WTC11 (cell line): Measurements from ENCODE around the gene TIMMDC1. TPM values are rescaled to one million over a fixed set of nuclear protein-coding genes. Genes with fewer than 3 reads are reported as not detected.

Source experiments
- ATAC-seq: fragments of 200-7000 bp; cut with Tn5 transposase; 2 replicates; pipeline ENCODE4 v1.10.0; 2021; ENCODE audit warnings: mild to moderate bottlenecking, moderate library complexity
- CTCF ChIA-PET: fragments of 300-600 bp; sonication (Branson Sonifier 250); formaldehyde crosslinking; loops from one replicate; lab custom pipeline; 2021; ENCODE audit warnings: antibody characterized with exemption; lab: Charles Lee
- POLR2A ChIA-PET: fragments of 350-600 bp; sonication (Branson Sonifier 250); formaldehyde crosslinking; loops from one replicate; lab custom pipeline; 2021; ENCODE audit warnings: antibody characterized with exemption; lab: Charles Lee
- DNase-seq: peaks from one replicate; pipeline ENCODE4 v3.0.0; 2021; ENCODE audit warnings: low spot score
- H3K27ac Mint-ChIP-seq: 2 replicates; pipeline ENCODE4 v1.8.0; 2021; ENCODE audit warnings: mixed read lengths
- H3K27me3 Mint-ChIP-seq: 2 replicates; pipeline ENCODE4 v1.8.0; 2021; ENCODE audit warnings: low read depth, mild to moderate bottlenecking, moderate library complexity, mixed read lengths
- H3K36me3 Mint-ChIP-seq: 2 replicates; pipeline ENCODE4 v1.8.0; 2021; ENCODE audit warnings: mixed read lengths
- H3K4me1 Mint-ChIP-seq: 2 replicates; pipeline ENCODE4 v1.8.0; 2022; ENCODE audit warnings: mixed read lengths
- H3K4me3 Mint-ChIP-seq: 2 replicates; pipeline ENCODE4 v1.8.0; 2021; ENCODE audit warnings: mild to moderate bottlenecking, moderate library complexity, mixed read lengths
- H3K9me3 Mint-ChIP-seq: 2 replicates; pipeline ENCODE4 v1.8.0; 2021; ENCODE audit warnings: mixed read lengths
- ELF4 ChIP-seq: sonication (generic); formaldehyde crosslinking; IDR thresholded peaks from 2 replicates; pipeline ENCODE4 v1.8.1; 2022; ENCODE audit warnings: low read depth, mild to moderate bottlenecking, moderate library complexity, missing genetic modification reagents
- ETV6 ChIP-seq: sonication (generic); formaldehyde crosslinking; IDR thresholded peaks from 2 replicates; pipeline ENCODE4 v1.8.1; 2022; ENCODE audit warnings: mild to moderate bottlenecking, missing genetic modification reagents
- FOXP1 ChIP-seq: sonication (generic); formaldehyde crosslinking; IDR thresholded peaks from 2 replicates; pipeline ENCODE4 v1.8.0; 2022; ENCODE audit warnings: missing genetic modification reagents, mild to moderate bottlenecking, moderate library complexity, borderline replicate concordance
- JAZF1 ChIP-seq: fragments of 250-450 bp; sonication (Bioruptor Pico); IDR thresholded peaks from 2 replicates; pipeline ENCODE4 v1.9.0; 2021; ENCODE audit warnings: moderate library complexity, mild to moderate bottlenecking, inconsistent platforms
- MYBL2 ChIP-seq: sonication (generic); formaldehyde crosslinking; IDR thresholded peaks from 2 replicates; pipeline ENCODE4 v1.8.1; 2023; ENCODE audit warnings: mild to moderate bottlenecking, moderate library complexity, missing genetic modification reagents
- NR2C2 ChIP-seq: sonication (generic); formaldehyde crosslinking; IDR thresholded peaks from 2 replicates; pipeline ENCODE4 v1.8.0; 2022; ENCODE audit warnings: mild to moderate bottlenecking, missing genetic modification reagents
- NR3C1 ChIP-seq: sonication (generic); formaldehyde crosslinking; conservative IDR thresholded peaks from 2 replicates; pipeline ENCODE4 v1.8.1; 2023; ENCODE audit warnings: low read depth, mild to moderate bottlenecking, missing genetic modification reagents
- SMAD4 ChIP-seq: sonication (generic); formaldehyde crosslinking; IDR thresholded peaks from 2 replicates; pipeline ENCODE4 v1.8.0; 2022; ENCODE audit warnings: mild to moderate bottlenecking, missing genetic modification reagents
- ZNF263 ChIP-seq: sonication (generic); formaldehyde crosslinking; IDR thresholded peaks from 2 replicates; pipeline ENCODE4 v1.8.1; 2022; ENCODE audit warnings: low read depth, mild to moderate bottlenecking, moderate library complexity, missing genetic modification reagents
- total RNA-seq: library from RNA; stranded (reverse); gene quantifications from 3 replicates; pipeline ENCODE4 v1.2.3, GENCODE V29; 2021
- TF ChIP-seq, protein P1 (sequence below): sonication (generic); formaldehyde crosslinking; IDR thresholded peaks from 2 replicates; pipeline ENCODE4 v1.8.1; 2023; ENCODE audit warnings: mild to moderate bottlenecking, missing genetic modification reagents
- TF ChIP-seq, protein P2 (sequence below): sonication (generic); formaldehyde crosslinking; IDR thresholded peaks from 2 replicates; pipeline ENCODE4 v1.8.1; 2022; ENCODE audit warnings: low read depth, mild to moderate bottlenecking, moderate library complexity, missing genetic modification reagents, borderline replicate concordance
- TF ChIP-seq, protein P3 (sequence below): sonication (generic); formaldehyde crosslinking; IDR thresholded peaks from 2 replicates; pipeline ENCODE4 v1.8.1; 2023; ENCODE audit warnings: mild to moderate bottlenecking, missing genetic modification reagents, moderate library complexity
- TF ChIP-seq, protein P4 (sequence below): sonication (generic); formaldehyde crosslinking; IDR thresholded peaks from 2 replicates; pipeline ENCODE4 v1.8.1; 2023; ENCODE audit warnings: mild to moderate bottlenecking, missing genetic modification reagents, borderline replicate concordance
- TF ChIP-seq, protein P5 (sequence below): sonication (generic); formaldehyde crosslinking; IDR thresholded peaks from 2 replicates; pipeline ENCODE4 v1.8.0; 2022; ENCODE audit warnings: mild to moderate bottlenecking, missing genetic modification reagents
- TF ChIP-seq, protein P6 (sequence below): sonication (generic); formaldehyde crosslinking; IDR thresholded peaks from 2 replicates; pipeline ENCODE4 v1.8.1; 2023; ENCODE audit warnings: mild to moderate bottlenecking, moderate library complexity, missing genetic modification reagents
- TF ChIP-seq, protein P7 (sequence below): fragments of 200-600 bp; IDR thresholded peaks from 2 replicates; pipeline ENCODE4 v1.8.0; 2022; ENCODE audit warnings: antibody characterized with exemption
- TF ChIP-seq, protein P8 (sequence below): sonication (generic); formaldehyde crosslinking; conservative IDR thresholded peaks from 2 replicates; pipeline ENCODE4 v1.8.1; 2022; ENCODE audit warnings: mild to moderate bottlenecking, missing genetic modification reagents

The TIMMDC1 gene
- total RNA-seq, 1 experiment from 2014 or later, result 114 TPM

DNA sequence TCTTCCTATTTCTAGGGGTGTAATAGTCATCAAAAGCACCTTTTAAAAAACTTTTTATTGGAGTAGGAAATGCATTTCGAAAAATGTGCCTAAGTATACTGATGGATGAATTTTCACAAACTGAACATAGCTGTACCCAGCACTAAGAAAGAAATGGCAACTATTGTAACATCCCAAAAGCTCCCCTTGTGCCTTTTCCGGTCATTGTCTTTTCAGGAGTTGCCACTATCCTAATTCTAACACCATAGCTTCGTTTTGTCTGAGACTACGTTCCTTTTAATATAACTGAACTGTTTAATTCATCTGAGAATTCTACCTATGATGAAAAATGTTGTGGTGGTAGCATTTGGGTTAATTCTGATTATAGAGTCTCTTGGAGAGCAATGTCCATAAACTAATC is 1.9 kb downstream of the TIMMDC1 start:
- Mint-ChIP-seq H3K4me1 (peaks cover 11% of the 10 kb centered on the region), H3K4me3 (peak overlapping the region; percentile 99), H3K27me3 (no peaks in the 10 kb centered on the region), H3K27ac (peak overlapping the region; percentile 78; the same call in 1 of the 2 replicates), H3K36me3 (peaks cover 17% of the 10 kb centered on the region), H3K9me3 (no peaks in the 10 kb centered on the region)
- DNase-seq, result no peak
- ChIA-PET CTCF (no interaction called here), POLR2A (no interaction called here)
- ATAC-seq, result no peak
- TF ChIP-seq, protein P1, sequence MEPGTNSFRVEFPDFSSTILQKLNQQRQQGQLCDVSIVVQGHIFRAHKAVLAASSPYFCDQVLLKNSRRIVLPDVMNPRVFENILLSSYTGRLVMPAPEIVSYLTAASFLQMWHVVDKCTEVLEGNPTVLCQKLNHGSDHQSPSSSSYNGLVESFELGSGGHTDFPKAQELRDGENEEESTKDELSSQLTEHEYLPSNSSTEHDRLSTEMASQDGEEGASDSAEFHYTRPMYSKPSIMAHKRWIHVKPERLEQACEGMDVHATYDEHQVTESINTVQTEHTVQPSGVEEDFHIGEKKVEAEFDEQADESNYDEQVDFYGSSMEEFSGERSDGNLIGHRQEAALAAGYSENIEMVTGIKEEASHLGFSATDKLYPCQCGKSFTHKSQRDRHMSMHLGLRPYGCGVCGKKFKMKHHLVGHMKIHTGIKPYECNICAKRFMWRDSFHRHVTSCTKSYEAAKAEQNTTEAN (CRISPR knock-in tag), result no peak
- TF ChIP-seq, protein P2, sequence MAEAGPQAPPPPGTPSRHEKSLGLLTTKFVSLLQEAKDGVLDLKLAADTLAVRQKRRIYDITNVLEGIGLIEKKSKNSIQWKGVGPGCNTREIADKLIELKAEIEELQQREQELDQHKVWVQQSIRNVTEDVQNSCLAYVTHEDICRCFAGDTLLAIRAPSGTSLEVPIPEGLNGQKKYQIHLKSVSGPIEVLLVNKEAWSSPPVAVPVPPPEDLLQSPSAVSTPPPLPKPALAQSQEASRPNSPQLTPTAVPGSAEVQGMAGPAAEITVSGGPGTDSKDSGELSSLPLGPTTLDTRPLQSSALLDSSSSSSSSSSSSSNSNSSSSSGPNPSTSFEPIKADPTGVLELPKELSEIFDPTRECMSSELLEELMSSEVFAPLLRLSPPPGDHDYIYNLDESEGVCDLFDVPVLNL (CRISPR knock-in tag), result no peak
- TF ChIP-seq ZNF263 (no peak), NR3C1 (CRISPR knock-in tag) (no peak), MYBL2 (CRISPR knock-in tag) (no peak), FOXP1 (no peak), NR2C2 (no peak)

DNA sequence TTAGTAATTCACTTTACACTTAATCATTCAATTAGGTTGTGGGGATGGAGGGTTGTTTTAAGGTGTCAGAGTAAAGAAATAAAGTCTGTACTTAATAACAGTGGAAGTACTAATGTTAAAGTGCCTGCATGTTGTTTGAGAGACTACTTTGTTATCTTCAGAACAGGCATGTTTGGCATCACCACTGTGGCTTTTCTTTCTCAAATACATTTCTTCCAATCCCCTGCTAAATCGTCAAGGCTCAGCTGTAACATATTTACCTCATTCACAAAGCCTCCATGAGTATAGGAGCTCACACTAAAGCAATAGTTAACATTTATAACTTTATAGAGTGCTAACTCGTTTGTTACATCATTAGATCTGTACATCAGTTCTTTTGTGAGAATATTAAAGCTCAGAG is 2.6 kb downstream of the TIMMDC1 start:
- H3K27ac Mint-ChIP-seq, result no peak overlapping the region; the same call in 1 of the 2 replicates
- peak overlapping the region; percentile 99; the same call in 1 of the 2 replicates for H3K4me3 Mint-ChIP-seq
- H3K4me1 Mint-ChIP-seq, result peaks cover 11% of the 10 kb centered on the region
- H3K36me3 Mint-ChIP-seq, result peaks cover 22% of the 10 kb centered on the region
- H3K27me3 Mint-ChIP-seq, result no peaks in the 10 kb centered on the region
- DNase-seq (no peak), ATAC-seq (no peak)
- POLR2A ChIA-PET, result no interaction called here
- TF ChIP-seq, protein P3, sequence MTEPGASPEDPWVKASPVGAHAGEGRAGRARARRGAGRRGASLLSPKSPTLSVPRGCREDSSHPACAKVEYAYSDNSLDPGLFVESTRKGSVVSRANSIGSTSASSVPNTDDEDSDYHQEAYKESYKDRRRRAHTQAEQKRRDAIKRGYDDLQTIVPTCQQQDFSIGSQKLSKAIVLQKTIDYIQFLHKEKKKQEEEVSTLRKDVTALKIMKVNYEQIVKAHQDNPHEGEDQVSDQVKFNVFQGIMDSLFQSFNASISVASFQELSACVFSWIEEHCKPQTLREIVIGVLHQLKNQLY, result no peak
- no peak for TF ChIP-seq JAZF1 (CRISPR knock-in tag)
- TF ChIP-seq, protein P4, sequence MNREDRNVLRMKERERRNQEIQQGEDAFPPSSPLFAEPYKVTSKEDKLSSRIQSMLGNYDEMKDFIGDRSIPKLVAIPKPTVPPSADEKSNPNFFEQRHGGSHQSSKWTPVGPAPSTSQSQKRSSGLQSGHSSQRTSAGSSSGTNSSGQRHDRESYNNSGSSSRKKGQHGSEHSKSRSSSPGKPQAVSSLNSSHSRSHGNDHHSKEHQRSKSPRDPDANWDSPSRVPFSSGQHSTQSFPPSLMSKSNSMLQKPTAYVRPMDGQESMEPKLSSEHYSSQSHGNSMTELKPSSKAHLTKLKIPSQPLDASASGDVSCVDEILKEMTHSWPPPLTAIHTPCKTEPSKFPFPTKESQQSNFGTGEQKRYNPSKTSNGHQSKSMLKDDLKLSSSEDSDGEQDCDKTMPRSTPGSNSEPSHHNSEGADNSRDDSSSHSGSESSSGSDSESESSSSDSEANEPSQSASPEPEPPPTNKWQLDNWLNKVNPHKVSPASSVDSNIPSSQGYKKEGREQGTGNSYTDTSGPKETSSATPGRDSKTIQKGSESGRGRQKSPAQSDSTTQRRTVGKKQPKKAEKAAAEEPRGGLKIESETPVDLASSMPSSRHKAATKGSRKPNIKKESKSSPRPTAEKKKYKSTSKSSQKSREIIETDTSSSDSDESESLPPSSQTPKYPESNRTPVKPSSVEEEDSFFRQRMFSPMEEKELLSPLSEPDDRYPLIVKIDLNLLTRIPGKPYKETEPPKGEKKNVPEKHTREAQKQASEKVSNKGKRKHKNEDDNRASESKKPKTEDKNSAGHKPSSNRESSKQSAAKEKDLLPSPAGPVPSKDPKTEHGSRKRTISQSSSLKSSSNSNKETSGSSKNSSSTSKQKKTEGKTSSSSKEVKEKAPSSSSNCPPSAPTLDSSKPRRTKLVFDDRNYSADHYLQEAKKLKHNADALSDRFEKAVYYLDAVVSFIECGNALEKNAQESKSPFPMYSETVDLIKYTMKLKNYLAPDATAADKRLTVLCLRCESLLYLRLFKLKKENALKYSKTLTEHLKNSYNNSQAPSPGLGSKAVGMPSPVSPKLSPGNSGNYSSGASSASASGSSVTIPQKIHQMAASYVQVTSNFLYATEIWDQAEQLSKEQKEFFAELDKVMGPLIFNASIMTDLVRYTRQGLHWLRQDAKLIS (CRISPR knock-in tag), result no peak
- TF ChIP-seq, protein P5, sequence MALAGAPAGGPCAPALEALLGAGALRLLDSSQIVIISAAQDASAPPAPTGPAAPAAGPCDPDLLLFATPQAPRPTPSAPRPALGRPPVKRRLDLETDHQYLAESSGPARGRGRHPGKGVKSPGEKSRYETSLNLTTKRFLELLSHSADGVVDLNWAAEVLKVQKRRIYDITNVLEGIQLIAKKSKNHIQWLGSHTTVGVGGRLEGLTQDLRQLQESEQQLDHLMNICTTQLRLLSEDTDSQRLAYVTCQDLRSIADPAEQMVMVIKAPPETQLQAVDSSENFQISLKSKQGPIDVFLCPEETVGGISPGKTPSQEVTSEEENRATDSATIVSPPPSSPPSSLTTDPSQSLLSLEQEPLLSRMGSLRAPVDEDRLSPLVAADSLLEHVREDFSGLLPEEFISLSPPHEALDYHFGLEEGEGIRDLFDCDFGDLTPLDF (CRISPR knock-in tag), result no peak
- no peak for TF ChIP-seq SMAD4
- TF ChIP-seq, protein P6, sequence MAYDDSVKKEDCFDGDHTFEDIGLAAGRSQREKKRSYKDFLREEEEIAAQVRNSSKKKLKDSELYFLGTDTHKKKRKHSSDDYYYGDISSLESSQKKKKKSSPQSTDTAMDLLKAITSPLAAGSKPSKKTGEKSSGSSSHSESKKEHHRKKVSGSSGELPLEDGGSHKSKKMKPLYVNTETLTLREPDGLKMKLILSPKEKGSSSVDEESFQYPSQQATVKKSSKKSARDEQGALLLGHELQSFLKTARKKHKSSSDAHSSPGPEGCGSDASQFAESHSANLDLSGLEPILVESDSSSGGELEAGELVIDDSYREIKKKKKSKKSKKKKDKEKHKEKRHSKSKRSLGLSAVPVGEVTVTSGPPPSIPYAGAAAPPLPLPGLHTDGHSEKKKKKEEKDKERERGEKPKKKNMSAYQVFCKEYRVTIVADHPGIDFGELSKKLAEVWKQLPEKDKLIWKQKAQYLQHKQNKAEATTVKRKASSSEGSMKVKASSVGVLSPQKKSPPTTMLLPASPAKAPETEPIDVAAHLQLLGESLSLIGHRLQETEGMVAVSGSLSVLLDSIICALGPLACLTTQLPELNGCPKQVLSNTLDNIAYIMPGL, result no peak
- TF ChIP-seq, protein P7, sequence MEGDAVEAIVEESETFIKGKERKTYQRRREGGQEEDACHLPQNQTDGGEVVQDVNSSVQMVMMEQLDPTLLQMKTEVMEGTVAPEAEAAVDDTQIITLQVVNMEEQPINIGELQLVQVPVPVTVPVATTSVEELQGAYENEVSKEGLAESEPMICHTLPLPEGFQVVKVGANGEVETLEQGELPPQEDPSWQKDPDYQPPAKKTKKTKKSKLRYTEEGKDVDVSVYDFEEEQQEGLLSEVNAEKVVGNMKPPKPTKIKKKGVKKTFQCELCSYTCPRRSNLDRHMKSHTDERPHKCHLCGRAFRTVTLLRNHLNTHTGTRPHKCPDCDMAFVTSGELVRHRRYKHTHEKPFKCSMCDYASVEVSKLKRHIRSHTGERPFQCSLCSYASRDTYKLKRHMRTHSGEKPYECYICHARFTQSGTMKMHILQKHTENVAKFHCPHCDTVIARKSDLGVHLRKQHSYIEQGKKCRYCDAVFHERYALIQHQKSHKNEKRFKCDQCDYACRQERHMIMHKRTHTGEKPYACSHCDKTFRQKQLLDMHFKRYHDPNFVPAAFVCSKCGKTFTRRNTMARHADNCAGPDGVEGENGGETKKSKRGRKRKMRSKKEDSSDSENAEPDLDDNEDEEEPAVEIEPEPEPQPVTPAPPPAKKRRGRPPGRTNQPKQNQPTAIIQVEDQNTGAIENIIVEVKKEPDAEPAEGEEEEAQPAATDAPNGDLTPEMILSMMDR, result no peak
- no peak for TF ChIP-seq ETV6
- TF ChIP-seq, protein P1 (CRISPR knock-in tag), result no peak
- TF ChIP-seq, protein P8, sequence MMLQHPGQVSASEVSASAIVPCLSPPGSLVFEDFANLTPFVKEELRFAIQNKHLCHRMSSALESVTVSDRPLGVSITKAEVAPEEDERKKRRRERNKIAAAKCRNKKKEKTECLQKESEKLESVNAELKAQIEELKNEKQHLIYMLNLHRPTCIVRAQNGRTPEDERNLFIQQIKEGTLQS, result no peak
- TF ChIP-seq ELF4 (CRISPR knock-in tag), result no peak
- CTCF ChIA-PET, result no interaction called here
- no peaks in the 10 kb centered on the region for H3K9me3 Mint-ChIP-seq
